ENCODE measurements around the gene TMUB2. TPM values are rescaled to one million over a fixed set of nuclear protein-coding genes. Genes with fewer than 3 reads are reported as not detected.

TMUB2 gene
- total and polyA plus RNA-seq, 2 of the 13 experiments (the other 11 are each of a cell fraction or from before 2014, with no cell fraction given) = 26.9 to 50.8 TPM

GRCh38 chr17:44241106-44241624 lies 54.4 kb downstream of the TMUB2 start:
- Histone ChIP-seq H3K27me3 (ENCODE audit: control insufficient read depth in 1 of 2, insufficient read depth in 2 of 2, low read length in 2 of 2) (peaks cover 0 to 24% of the 10 kb centered on the region in 2 experiments; a peak in 3 of 5 replicates), H3K79me2 (ENCODE audit: insufficient read depth, low read length) (no peaks in the 10 kb centered on the region), H3K36me3 (replicated peaks in 1 of 2; ENCODE audit: control insufficient read depth in 1 of 2, insufficient read depth in 2 of 2, low read length in 2 of 2) (no peaks in the 10 kb centered on the region), H3K4me2 (ENCODE audit: low read depth, low read length) (no peak overlapping the region), H3K9ac (ENCODE audit: insufficient read depth, low read depth, low read length) (no peak overlapping the region), H3K27ac (ENCODE audit: extremely low read length, insufficient read depth, low read length) (no peak overlapping the region), H3K4me3 (replicated peaks in 1 of 3; ENCODE audit: insufficient read depth in 1 of 3, low read depth in 2 of 3, low read length in 3 of 3) (no peak overlapping the region), H2AFZ (ENCODE audit: low read length) (no peak overlapping the region), H3K9me3 (ENCODE audit: low read length) (no peaks in the 10 kb centered on the region), H3K4me1 (ENCODE audit: insufficient read depth, low read length) (peaks cover 5% of the 10 kb centered on the region), H4K20me1 (ENCODE audit: insufficient read depth, low read length) (no peaks in the 10 kb centered on the region)
- no peak for DNase-seq (ENCODE audit: low spot score)
- POLR2A ChIA-PET = no interaction called here
- intact Hi-C loops (cut with micrococcal nuclease; ENCODE audit: unreplicated experiment) (no loop called here), in situ Hi-C loops (cut with HindIII; ENCODE audit: extremely low pct_ligation_motif_present, low pct_unique_long_range_greater_than_20kb) (loop anchor here (10.0 kb wide), 1 partner anchor 56 kb away; the partner anchor contains the start of gene TMUB2)
- no peak for FAIRE-seq
- CTCF ChIA-PET (ENCODE audit: low intra/inter-chr PET ratio, low total read pairs) = no interaction called here
- no peak for ATAC-seq
- no TSS peak for BruUV-seq (replicated peaks)
- 44% methylated on average over 6 of the region's 6 CpGs for WGBS (ENCODE audit: low lambda C conversion rate)
- TF ChIP-seq ZNF263 (CRISPR knock-in tag; IDR thresholded peaks at IDR 0.05) (no peak), ATF7-NPFF (CRISPR knock-in tag; IDR thresholded peaks at IDR 0.05; ENCODE audit: low read depth) (no peak), ZNF142 (CRISPR knock-in tag; IDR thresholded peaks at IDR 0.05) (no peak), HNRNPK (IDR thresholded peaks at IDR 0.05; ENCODE audit: low read depth, low read length, poor library complexity, severe bottlenecking) (no peak), ZNF501 (CRISPR knock-in tag; IDR thresholded peaks at IDR 0.05) (no peak), SRSF9 (IDR thresholded peaks at IDR 0.05; ENCODE audit: borderline replicate concordance, insufficient read depth, low read depth, low read length, poor library complexity, severe bottlenecking) (no peak), ZNF280B (CRISPR knock-in tag; IDR thresholded peaks at IDR 0.05; ENCODE audit: borderline replicate concordance) (no peak), MAX (IDR thresholded peaks at IDR 0.05) (no peak), DR1 (CRISPR knock-in tag; IDR thresholded peaks at IDR 0.05) (no peak), ZNF34 (CRISPR knock-in tag; IDR thresholded peaks at IDR 0.05; ENCODE audit: borderline replicate concordance) (no peak), TBX3 (IDR thresholded peaks at IDR 0.05; ENCODE audit: borderline replicate concordance) (no peak), ZFYVE20 (CRISPR knock-in tag; IDR thresholded peaks at IDR 0.05; ENCODE audit: borderline replicate concordance, low read depth) (no peak), ZNF10 (CRISPR knock-in tag; IDR thresholded peaks at IDR 0.05; ENCODE audit: borderline replicate concordance, low read depth) (no peak), DRAP1 (CRISPR knock-in tag; IDR thresholded peaks at IDR 0.05) (no peak), ZNF883 (CRISPR knock-in tag; IDR thresholded peaks at IDR 0.05; ENCODE audit: not compliant biosample characterization) (no peak), ZNF33A (CRISPR knock-in tag; IDR thresholded peaks at IDR 0.05; ENCODE audit: borderline replicate concordance) (no peak)

All from HepG2 (cell line).